ENCODE measurements around the gene ADAMTS13. TPM values are rescaled to one million over a fixed set of nuclear protein-coding genes. Genes with fewer than 3 reads are reported as not detected.

Gene ADAMTS13
- total and polyA plus RNA-seq, 9 of the 15 experiments (the other 6 are each of a cell fraction or from before 2014, with no cell fraction given) = 0.03 to 0.20 (median 0.04) TPM; not detected in 4

- TF ChIP-seq KLF10 (CRISPR knock-in tag; IDR thresholded peaks at IDR 0.05) (no peak), POLR2A (conservative IDR thresholded peaks at IDR 0.05) (no peak), RFX1 (IDR thresholded peaks at IDR 0.05) (no peak), NCOA1 (IDR thresholded peaks at IDR 0.05; ENCODE audit: low read depth) (no peak), ELF1 (tag; IDR thresholded peaks at IDR 0.05) (no peak), SMC3 (conservative IDR thresholded peaks at IDR 0.05; ENCODE audit: insufficient read depth, low read depth, low read length) (no peak), SAP30 (IDR thresholded peaks at IDR 0.05; ENCODE audit: borderline replicate concordance, insufficient read depth, low read depth, low read length, poor library complexity, severe bottlenecking) (no peak), NCOR1 (IDR thresholded peaks at IDR 0.05) (no peak), GATA2 (CRISPR knock-in tag; IDR thresholded peaks at IDR 0.05) (no peak), ZNF263 (CRISPR knock-in tag; IDR thresholded peaks at IDR 0.05; ENCODE audit: borderline replicate concordance) (no peak), FOXK2 (conservative IDR thresholded peaks at IDR 0.05 in 1 of 2, IDR thresholded peaks at IDR 0.05 in 1 of 2; ENCODE audit: low read depth in 2 of 2) (no peak), ETV6 (IDR thresholded peaks at IDR 0.05; ENCODE audit: borderline replicate concordance in 1 of 2, low read depth in 2 of 2, low read length in 1 of 2) (no peak), ETV6 (CRISPR knock-in tag; IDR thresholded peaks at IDR 0.05; ENCODE audit: borderline replicate concordance) (no peak)
These were observed 72.6 kb downstream of the ADAMTS13 start (continued) for GRCh38 chr9:133494636-133495326.
